ENCODE measurements around the gene SLC13A1.

GRCh38 chr7:123229426-123229825 is 29.7 kb upstream of the SLC13A1 start:
- TF ChIP-seq REST (IDR thresholded peaks at IDR 0.05; ENCODE audit: low read depth), result no peak
- no peak for TF ChIP-seq RAD21 (IDR thresholded peaks at IDR 0.05; ENCODE audit: low read depth)

All from HCT116 (cell line).